K562 (cell line): ENCODE results near the gene MBNL1. TPM values are rescaled to one million over a fixed set of nuclear protein-coding genes. Genes with fewer than 3 reads are reported as not detected.
A peak's percentile ranks its signal among the peaks of the same experiment; 100 is the strongest.

ENCODE experiments used
- CHCHD3 ChIP-seq: fragments of 250-450 bp; sonication (Bioruptor Pico); IDR thresholded peaks from 2 replicates; pipeline ENCODE4 v2.1.2; 2022; ENCODE audit warnings: mild to moderate bottlenecking
- CREB3 ChIP-seq: fragments of 450-650 bp; conservative IDR thresholded peaks from 2 replicates; pipeline ENCODE4 v1.6.1; 2016; ENCODE audit warnings: missing genetic modification characterization, low read depth, mild to moderate bottlenecking, missing compliant biosample characterization, moderate library complexity
- DDX20 ChIP-seq: fragments of 450-650 bp; IDR thresholded peaks from 2 replicates; pipeline ENCODE4 v1.6.1; 2016; ENCODE audit warnings: missing genetic modification characterization, low read depth, mild to moderate bottlenecking, missing compliant biosample characterization, moderate library complexity
- DPF2 ChIP-seq: fragments of 450-650 bp; IDR thresholded peaks from 2 replicates; pipeline ENCODE4 v1.6.1; 2016
- ETV1 ChIP-seq: fragments of 450-650 bp; conservative IDR thresholded peaks from 2 replicates; pipeline ENCODE4 v1.6.1; 2016; ENCODE audit warnings: missing genetic modification characterization, control low read depth, low read depth, missing compliant biosample characterization
- FUS ChIP-seq: fragments of 200-400 bp; formaldehyde crosslinking; optimal IDR thresholded peaks from 2 replicates; pipeline ENCODE3; 2017; ENCODE audit warnings: low read depth, low read length
- HDAC1 ChIP-seq, 2 experiments: fragments of 450-650 bp; IDR thresholded peaks; 2 replicates each; pipeline ENCODE4 v1.6.1; 2016 to 2017; ENCODE audit warnings: inconsistent platforms in 1 of 2, mild to moderate bottlenecking in 1 of 2, moderate library complexity in 1 of 2
- HDAC8 ChIP-seq: fragments of 450-650 bp; IDR thresholded peaks from 2 replicates; pipeline ENCODE4 v1.6.1; 2016; ENCODE audit warnings: mild to moderate bottlenecking, missing genetic modification characterization, moderate library complexity, missing compliant biosample characterization
- HMBOX1 ChIP-seq: sonication (generic); IDR thresholded peaks from 2 replicates; pipeline ENCODE4 v1.6.1; 2016
- LARP7 ChIP-seq: fragments of 450-650 bp; IDR thresholded peaks from 2 replicates; pipeline ENCODE4 v1.6.1; 2016
- NCOA2 ChIP-seq, 2 experiments: fragments of 450-650 bp; IDR thresholded peaks; 2 replicates each; pipeline ENCODE4 v1.6.1; 2018; ENCODE audit warnings: mild to moderate bottlenecking in 2 of 2, moderate library complexity in 1 of 2; ENCODE audit not compliant: partially characterized antibody in 2 of 2
- TEAD1 ChIP-seq, 2 experiments: fragments of 450-650 bp in 1 of 2; sonication (generic) in 1 of 2; formaldehyde crosslinking; IDR thresholded peaks; 2 replicates each; pipeline versions ENCODE4 v1.4.0 to v1.8.0; 2020 to 2022; ENCODE audit warnings: mild to moderate bottlenecking in 2 of 2, missing genetic modification reagents in 1 of 2
- ZNF24 ChIP-seq: fragments of 450-650 bp; IDR thresholded peaks from 2 replicates; pipeline ENCODE4 v1.6.1; 2016
- ZNF551 ChIP-seq: fragments of 250-450 bp; sonication (Bioruptor Pico); IDR thresholded peaks from 2 replicates; pipeline ENCODE4 v1.5.0; 2021; ENCODE audit warnings: mild to moderate bottlenecking, moderate library complexity
- ZNF592 ChIP-seq: fragments of 450-650 bp; IDR thresholded peaks from 2 replicates; pipeline ENCODE4 v1.6.1; 2017; ENCODE audit warnings: antibody characterized with exemption, mild to moderate bottlenecking
- polyA plus RNA-seq, 8 experiments: library from polyadenylated mRNA; depleted of rRNA in 4 of 8; stranded (reverse) in 5 of 8; unstranded in 3 of 8; fragments of >200 nt; fragmentation: Nextera tagmentation in 2 of 8; fragmentation: Illumina TruSeq in 1 of 8; extraction: Ambion mirVana in 2 of 8; extraction: Trizol in 1 of 8; gene quantifications; 2 replicates each; pipeline versions ENCODE4 v1.2.1 to v1.2.3, GENCODE V29; 2011 to 2014; ENCODE audit warnings: inconsistent platforms in 1 of 8, missing spikeins in 1 of 8
- total RNA-seq, 7 experiments: library from RNA; depleted of rRNA in 6 of 7; stranded (reverse); fragments of >200 nt in 6 of 7; fragmentation: Illumina TruSeq in 2 of 7; extraction: Trizol in 2 of 7; gene quantifications; 2 replicates each; pipeline versions ENCODE4 v1.2.1 to v1.2.3, GENCODE V29; 2011 to 2021; ENCODE audit warnings: low replicate concordance in 1 of 7
- TF ChIP-seq, protein P1 (sequence below): IDR thresholded peaks from 3 replicates; pipeline ENCODE4 v1.6.1; 2011; ENCODE audit warnings: borderline replicate concordance, mild to moderate bottlenecking, moderate library complexity; ENCODE audit not compliant: insufficient read length; ENCODE audit errors: extremely low read depth

The MBNL1 gene
- total and polyA plus RNA-seq, 9 of the 15 experiments (the other 6 are each of a cell fraction or from before 2014, with no cell fraction given), result 70.3 to 243 (median 220) TPM

DNA sequence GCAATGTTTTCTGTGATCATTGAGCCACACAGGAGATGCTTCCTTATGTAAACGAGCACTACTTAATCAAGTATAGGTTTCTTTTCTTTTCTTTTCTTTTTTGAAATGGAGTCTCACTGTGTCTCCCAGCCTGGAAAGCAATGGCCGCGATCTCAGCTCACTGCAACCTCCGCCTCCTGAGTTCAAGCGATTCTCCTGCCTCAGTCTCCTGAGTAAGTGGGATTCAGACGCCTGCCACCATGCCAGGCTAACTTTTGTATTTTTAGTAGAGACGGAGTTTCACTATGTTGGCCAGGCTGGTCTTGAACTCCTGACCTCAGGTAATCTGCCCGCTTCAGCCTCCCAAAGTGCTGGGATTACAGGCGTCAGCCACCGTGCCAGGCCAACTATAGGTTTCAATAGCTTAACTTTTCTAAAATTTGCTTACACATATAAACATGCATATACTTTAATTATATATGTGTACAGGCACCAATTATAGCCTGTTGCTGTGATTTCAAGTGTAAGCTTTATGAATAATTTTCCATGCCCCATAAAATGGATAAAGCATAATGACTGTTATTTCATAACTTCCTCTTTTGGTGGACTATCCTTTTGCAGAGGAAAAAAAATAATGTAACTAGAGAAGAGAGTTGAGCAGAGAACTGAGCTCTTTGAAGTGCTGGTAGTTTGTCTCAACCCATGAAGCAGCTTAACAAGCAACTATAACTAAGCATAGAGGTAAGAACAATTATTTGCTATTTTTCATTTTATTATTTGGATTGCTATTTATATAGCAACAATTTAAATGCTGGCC, 24.8 kb upstream of the MBNL1 start (continued):
- TF ChIP-seq, protein P1, sequence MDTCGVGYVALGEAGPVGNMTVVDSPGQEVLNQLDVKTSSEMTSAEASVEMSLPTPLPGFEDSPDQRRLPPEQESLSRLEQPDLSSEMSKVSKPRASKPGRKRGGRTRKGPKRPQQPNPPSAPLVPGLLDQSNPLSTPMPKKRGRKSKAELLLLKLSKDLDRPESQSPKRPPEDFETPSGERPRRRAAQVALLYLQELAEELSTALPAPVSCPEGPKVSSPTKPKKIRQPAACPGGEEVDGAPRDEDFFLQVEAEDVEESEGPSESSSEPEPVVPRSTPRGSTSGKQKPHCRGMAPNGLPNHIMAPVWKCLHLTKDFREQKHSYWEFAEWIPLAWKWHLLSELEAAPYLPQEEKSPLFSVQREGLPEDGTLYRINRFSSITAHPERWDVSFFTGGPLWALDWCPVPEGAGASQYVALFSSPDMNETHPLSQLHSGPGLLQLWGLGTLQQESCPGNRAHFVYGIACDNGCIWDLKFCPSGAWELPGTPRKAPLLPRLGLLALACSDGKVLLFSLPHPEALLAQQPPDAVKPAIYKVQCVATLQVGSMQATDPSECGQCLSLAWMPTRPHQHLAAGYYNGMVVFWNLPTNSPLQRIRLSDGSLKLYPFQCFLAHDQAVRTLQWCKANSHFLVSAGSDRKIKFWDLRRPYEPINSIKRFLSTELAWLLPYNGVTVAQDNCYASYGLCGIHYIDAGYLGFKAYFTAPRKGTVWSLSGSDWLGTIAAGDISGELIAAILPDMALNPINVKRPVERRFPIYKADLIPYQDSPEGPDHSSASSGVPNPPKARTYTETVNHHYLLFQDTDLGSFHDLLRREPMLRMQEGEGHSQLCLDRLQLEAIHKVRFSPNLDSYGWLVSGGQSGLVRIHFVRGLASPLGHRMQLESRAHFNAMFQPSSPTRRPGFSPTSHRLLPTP, result peak; percentile 66
- TF ChIP-seq DPF2 (peak; percentile 51), ETV1 (tag) (peak; percentile 56; the same call in 1 of the 2 replicates), HDAC1 (IDR thresholded peaks at IDR 0.05) (0 out of 4 replicates have a peak, but pooled peaks of 1 of the 2 experiments have one; percentile 9), TEAD1 (CRISPR knock-in tag; IDR thresholded peaks at IDR 0.05) (0 out of 4 replicates have a peak, but pooled peaks of 1 of the 2 experiments have one; percentile 3), LARP7 (0 out of 2 replicates have a peak, but pooled peaks have one; percentile 30), ZNF551 (CRISPR knock-in tag) (no peak), HDAC8 (peak; percentile 39; the same call in 1 of the 2 replicates), ZNF592 (peak; percentile 46; the same call in 1 of the 2 replicates), CREB3 (peak; percentile 59; the same call in 1 of the 2 replicates), NCOA2 (IDR thresholded peaks at IDR 0.05; ENCODE audit: partially characterized antibody in 2 of 2) (no peak), CHCHD3 (no peak), HMBOX1 (peak; percentile 99), FUS (no peak), DDX20 (tag) (0 out of 2 replicates have a peak, but pooled peaks have one; percentile 24), ZNF24 (peak; percentile 60; the same call in 1 of the 2 replicates)
